ENCODE results near the gene ACSF2.
A peak's percentile ranks its signal among the peaks of the same experiment; 100 is the strongest.

ACSF2 gene

DNA sequence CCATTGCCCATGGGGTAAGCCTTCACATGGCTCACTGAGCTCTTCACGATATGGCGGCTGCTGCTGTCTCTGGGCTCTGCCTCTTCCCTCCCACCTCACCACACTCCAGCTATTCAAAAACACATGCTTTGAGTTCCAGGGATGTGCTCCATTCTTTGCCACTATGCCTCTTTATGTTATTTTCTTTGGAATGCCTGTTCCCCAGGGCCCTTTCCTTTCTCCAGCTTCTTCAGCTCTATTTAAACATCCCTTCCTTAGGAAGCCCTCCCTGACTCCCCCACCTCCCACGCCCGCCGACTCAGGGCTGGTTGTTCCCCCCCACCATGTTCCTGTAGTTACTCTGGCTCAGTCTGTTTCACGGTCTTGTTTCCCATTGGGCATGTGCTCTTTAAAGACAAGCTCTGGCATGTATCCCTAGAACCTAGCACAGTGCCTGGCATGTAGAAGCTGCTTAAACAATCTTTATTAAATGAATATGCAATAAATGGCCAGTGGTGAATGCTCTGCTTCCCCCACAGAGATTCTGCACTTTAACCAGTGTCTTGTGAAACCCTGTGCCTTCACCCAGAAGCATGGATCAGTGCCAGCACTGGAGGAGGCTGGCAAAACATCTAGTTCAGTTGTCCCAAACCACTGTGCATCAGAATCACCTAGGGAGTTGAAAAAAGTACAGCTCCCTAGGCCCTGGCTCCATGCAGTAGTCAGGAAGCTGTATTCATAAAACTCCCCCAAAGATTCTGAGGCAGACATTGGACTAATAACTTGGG is 89.1 kb downstream of the ACSF2 start:
- peak overlapping the region in 7 of 11 experiments; percentile 1 to 61 (median 43); a peak in 13 of 22 replicates for H3K4me2 ChIP-seq
- no peak for TF ChIP-seq Cebpa-rat (IDR thresholded peaks at IDR 0.05)
- no peak overlapping the region for H3K4me3 ChIP-seq
- no peaks in the 10 kb centered on the region for H3K36me3 ChIP-seq
- no peak overlapping the region for H3K9ac ChIP-seq
- no peaks in the 10 kb centered on the region for H3K9me3 ChIP-seq (replicated peaks in 1 of 11)
- peaks cover 0 to 16% (median 13%) of the 10 kb centered on the region in 10 experiments; a peak in 15 of 20 replicates for H3K4me1 ChIP-seq
- H3K27me3 ChIP-seq, result peaks cover 0 to under 1% (median 0%) of the 10 kb centered on the region in 11 experiments; a peak in 1 of 22 replicates
- no peaks in the 10 kb centered on the region for H4K20me1 ChIP-seq
- H3K27ac ChIP-seq, result no peak overlapping the region

DNA sequence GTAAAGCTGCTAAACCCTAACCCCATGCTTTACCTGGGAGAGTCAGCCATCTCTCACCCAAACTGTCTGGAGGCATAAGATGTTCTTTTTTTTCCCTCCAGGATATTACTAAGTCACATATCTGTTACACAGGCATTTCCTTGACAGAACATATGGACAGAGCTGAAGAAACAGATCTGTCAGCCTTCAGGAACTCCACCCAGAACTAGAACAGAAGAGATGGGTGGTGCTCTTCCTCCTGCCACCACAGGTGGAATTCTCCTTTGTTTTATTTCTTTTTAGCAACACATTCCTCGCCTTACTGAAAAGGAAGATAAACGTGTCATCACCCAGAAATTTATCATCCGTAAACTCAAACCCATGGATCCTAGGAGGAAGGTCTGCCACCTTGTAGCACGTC is 91.0 kb downstream of the ACSF2 start:
- TF ChIP-seq Cebpa-rat (IDR thresholded peaks at IDR 0.05), result no peak
- H3K9me3 ChIP-seq (replicated peaks in 1 of 11), result no peaks in the 10 kb centered on the region
- H3K27ac ChIP-seq, result no peak overlapping the region

DNA sequence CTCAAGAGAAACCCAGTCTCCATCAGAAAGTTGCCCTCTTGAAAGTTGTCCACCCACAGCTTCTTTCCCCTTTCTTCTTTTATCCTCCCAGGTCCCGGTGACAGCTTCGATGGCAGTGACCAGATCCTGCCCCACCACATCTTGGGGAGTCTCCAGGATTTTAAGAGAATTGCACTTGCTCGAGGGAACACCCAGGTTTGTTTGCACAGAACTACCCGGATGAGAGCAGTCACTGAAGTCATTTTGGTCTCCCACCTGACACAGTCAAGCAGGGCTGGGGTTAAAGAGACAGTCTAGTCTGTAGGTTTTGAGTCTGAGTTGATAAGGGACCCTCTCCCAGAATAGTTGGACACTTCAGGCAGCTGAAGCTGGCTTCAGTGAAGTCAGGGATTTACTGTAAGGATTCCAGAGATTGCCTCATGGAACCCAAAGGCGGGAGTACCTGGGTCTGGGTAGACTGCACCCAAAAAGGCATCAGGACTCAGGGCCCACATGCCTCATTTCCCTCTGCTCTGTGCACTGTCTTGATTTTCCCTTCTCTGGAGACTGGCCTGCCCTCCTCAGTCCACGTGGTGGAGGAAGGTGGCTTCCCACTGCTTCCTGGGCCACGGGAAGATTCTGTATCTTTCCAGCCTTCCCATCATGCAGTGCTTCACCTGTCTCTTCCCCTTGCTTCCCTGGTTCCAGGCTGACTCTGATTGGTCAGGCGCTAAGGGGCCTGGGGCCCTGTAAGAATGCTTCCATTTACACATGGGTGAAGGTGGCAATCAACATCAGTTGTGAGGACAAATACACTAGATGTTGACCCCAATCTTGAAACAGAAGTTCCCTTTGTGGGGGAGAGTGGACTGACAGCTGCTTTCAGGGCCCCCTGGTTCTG is 91.7 kb downstream of the ACSF2 start:
- Histone ChIP-seq H3K4me2 (no peak overlapping the region), H3K9me3 (replicated peaks in 1 of 11) (no peaks in the 10 kb centered on the region), H3K36me3 (no peaks in the 10 kb centered on the region), H4K20me1 (no peaks in the 10 kb centered on the region), H3K4me1 (peaks cover 0 to 16% (median 13%) of the 10 kb centered on the region in 10 experiments; a peak in 15 of 20 replicates), H3K9ac (no peak overlapping the region), H3K27ac (no peak overlapping the region), H3K27me3 (no peaks in the 10 kb centered on the region), H3K4me3 (no peak overlapping the region)
- no peak for TF ChIP-seq Cebpa-rat (IDR thresholded peaks at IDR 0.05)

More for the DNA sequence above, 91.0 kb downstream of the ACSF2 start:
- Histone ChIP-seq H4K20me1 (no peaks in the 10 kb centered on the region), H3K36me3 (no peaks in the 10 kb centered on the region), H3K4me2 (no peak overlapping the region), H3K9ac (no peak overlapping the region), H3K4me1 (peaks cover 0 to 16% (median 13%) of the 10 kb centered on the region in 10 experiments; a peak in 15 of 20 replicates), H3K27me3 (no peaks in the 10 kb centered on the region), H3K4me3 (no peak overlapping the region)

DNA sequence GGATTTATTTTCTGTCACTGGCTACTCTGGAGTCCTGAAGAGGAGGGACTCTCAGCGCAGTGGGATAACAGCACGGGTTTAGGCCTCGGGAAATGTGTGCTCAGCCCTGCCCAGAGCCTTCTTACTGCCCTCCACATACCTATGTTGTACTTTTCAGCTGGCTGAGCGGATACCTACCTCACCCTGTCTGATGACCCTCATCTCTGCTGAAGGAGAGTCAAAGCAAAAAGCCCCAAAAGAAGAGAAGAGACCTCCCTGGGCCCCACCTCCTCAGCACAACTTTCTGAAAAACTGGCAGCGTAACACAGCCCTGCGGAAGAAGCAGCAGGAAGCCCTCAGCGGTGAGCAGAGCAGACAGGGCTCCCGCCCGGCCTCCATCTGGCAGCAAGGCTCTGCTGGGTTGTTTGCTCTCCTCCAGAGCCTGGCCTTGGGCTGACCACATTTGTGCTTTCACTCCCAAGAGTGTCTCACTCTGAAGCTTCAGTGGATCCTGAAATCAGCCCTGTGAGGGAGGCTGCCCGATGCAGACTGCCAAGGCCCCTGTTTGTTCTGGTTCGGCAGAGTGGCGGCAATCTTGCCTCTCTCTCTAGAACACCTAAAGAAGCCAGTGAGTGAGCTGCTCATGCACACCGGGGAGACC is 92.5 kb downstream of the ACSF2 start:
- no peak for TF ChIP-seq Cebpa-rat (IDR thresholded peaks at IDR 0.05)
- H3K36me3 ChIP-seq, result no peaks in the 10 kb centered on the region
- no peak overlapping the region for H3K4me3 ChIP-seq
- H4K20me1 ChIP-seq, result no peaks in the 10 kb centered on the region
- no peaks in the 10 kb centered on the region for H3K27me3 ChIP-seq
- no peak overlapping the region for H3K4me2 ChIP-seq
- no peak overlapping the region for H3K27ac ChIP-seq
- no peak overlapping the region for H3K9ac ChIP-seq
- H3K9me3 ChIP-seq (replicated peaks in 1 of 11), result no peaks in the 10 kb centered on the region
- H3K4me1 ChIP-seq, result peaks cover 0 to 16% (median 13%) of the 10 kb centered on the region in 10 experiments; a peak in 15 of 20 replicates

DNA sequence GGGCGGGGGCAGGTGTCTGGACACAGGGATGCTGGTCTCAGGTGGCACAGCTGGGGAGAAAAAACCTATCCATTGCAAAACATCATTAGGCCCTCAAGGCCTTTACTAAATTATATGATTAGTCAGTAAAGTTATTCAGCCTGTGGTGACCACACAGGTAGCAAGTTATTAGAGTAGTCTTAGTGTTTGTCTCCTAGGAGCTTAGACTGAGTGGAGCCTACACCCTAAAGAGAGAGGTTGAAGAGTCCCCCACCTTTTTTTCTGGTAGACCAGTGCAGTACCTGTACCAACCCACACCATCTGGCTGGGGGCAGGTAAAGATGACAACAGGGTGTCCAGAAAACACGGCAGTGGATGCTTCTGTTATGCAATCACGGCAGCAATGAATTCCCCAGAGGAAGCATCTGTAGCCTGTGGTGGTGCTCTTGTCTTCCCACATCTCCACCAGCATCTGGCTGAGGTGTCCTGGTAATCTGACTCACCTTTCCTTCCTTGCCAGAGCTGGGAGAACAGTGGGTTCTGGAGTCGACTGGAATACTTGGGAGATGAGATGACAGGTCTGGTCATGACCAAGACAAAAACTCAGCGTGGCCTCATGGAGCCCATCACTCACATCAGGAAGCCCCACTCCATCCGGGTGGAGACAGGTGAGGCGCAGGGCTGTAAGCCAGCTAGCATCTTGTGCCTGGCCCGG is 93.3 kb downstream of the ACSF2 start:
- Histone ChIP-seq H3K36me3 (no peaks in the 10 kb centered on the region), H3K27ac (no peak overlapping the region), H3K4me1 (peaks cover 0 to 16% (median 13%) of the 10 kb centered on the region in 10 experiments; a peak in 15 of 20 replicates), H3K4me2 (peak overlapping the region in 3 of 11 experiments; percentile 5 to 10 (median 7); a peak in 3 of 22 replicates), H3K27me3 (no peaks in the 10 kb centered on the region), H3K9ac (no peak overlapping the region), H4K20me1 (no peaks in the 10 kb centered on the region), H3K4me3 (no peak overlapping the region), H3K9me3 (replicated peaks in 1 of 11) (no peaks in the 10 kb centered on the region)
- TF ChIP-seq Cebpa-rat (IDR thresholded peaks at IDR 0.05), result no peak

DNA sequence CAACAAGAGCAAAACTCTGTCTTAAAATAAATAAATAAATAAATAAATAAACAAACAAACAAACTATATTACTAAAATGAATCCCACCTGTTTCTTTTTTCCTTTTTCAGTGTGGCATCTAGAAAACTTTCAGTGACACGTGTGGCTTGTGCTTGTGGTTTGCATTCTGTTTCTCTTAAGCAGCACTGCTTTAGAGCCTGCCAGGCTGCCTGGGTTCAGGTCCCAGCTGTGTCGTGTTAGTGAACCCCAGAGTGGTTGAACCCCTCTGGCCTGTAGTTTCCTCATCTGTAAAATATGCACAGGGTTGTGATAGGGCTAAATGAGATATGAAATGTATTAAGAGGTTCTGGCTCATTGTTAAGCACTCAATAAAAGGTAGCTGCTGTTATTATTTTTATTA is 94.5 kb downstream of the ACSF2 start:
- TF ChIP-seq Cebpa-rat (IDR thresholded peaks at IDR 0.05), result no peak
- Histone ChIP-seq H3K9ac (no peak overlapping the region), H3K4me1 (peaks cover 0 to 9% (median 5%) of the 10 kb centered on the region in 10 experiments; a peak in 14 of 20 replicates), H3K4me2 (no peak overlapping the region), H3K36me3 (no peaks in the 10 kb centered on the region), H3K27ac (no peak overlapping the region), H4K20me1 (no peaks in the 10 kb centered on the region), H3K9me3 (replicated peaks in 1 of 11) (no peaks in the 10 kb centered on the region), H3K27me3 (no peaks in the 10 kb centered on the region), H3K4me3 (no peak overlapping the region)

DNA sequence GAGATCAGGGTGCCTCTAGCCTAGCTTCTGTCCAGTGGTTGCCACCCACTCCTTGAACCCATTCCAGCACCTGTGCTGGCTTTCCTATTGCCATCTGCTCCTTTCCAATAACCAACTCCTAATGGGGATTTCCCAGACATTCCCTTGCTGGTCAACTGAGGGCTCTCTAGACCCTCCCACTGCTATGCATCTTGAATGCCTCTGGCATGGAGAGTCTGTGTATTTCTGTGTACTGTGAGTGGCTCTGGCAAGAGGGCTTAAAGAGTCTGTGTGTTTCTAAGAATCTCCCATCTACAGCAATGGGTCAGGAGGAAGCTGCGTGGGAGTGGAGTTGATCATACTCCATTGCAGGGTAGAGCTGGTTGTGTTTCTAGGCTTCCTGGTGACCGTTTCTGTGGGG is 95.5 kb downstream of the ACSF2 start:
- H3K4me3 ChIP-seq, result no peak overlapping the region
- no peaks in the 10 kb centered on the region for H3K27me3 ChIP-seq
- H3K4me2 ChIP-seq, result no peak overlapping the region
- H3K27ac ChIP-seq, result no peak overlapping the region
- no peaks in the 10 kb centered on the region for H3K36me3 ChIP-seq
- peaks cover 0 to 6% (median 0%) of the 10 kb centered on the region in 10 experiments; a peak in 2 of 20 replicates for H3K4me1 ChIP-seq
- H3K9ac ChIP-seq, result no peak overlapping the region
- no peaks in the 10 kb centered on the region for H3K9me3 ChIP-seq (replicated peaks in 1 of 11)
- TF ChIP-seq Cebpa-rat (IDR thresholded peaks at IDR 0.05), result no peak
- H4K20me1 ChIP-seq, result no peaks in the 10 kb centered on the region

DNA sequence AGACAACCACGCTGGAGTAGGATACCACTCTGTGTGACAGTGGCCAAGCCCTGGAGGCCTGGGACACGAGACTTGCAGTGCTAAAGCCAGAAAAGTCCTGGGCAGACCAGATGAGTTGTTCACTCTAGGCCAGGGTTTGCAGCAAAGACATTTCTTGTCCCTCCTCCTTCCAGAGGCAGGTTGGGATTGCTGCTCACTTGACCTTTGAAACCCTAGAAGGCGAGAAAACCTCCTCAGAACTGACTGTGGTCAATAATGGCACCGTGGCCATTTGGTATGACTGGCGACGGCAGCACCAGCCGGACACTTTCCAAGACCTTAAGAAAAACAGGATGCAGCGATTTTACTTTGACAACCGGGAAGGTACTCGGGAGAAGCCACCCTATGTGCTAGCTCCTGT is 96.7 kb downstream of the ACSF2 start:
- Histone ChIP-seq H3K4me3 (no peak overlapping the region), H3K4me2 (no peak overlapping the region), H3K9me3 (replicated peaks in 1 of 11) (no peaks in the 10 kb centered on the region), H3K36me3 (no peaks in the 10 kb centered on the region), H3K4me1 (peaks cover 8 to 16% (median 10%) of the 10 kb centered on the region in 10 experiments; a peak in 18 of 20 replicates), H4K20me1 (peaks cover 0 to 8% (median 0%) of the 10 kb centered on the region in 11 experiments; a peak in 1 of 22 replicates), H3K9ac (no peak overlapping the region), H3K27me3 (no peaks in the 10 kb centered on the region), H3K27ac (no peak overlapping the region)
- TF ChIP-seq Cebpa-rat (IDR thresholded peaks at IDR 0.05), result no peak
